Suprapubic skin (tissue), 4 donors: ENCODE data around the gene GK. TPM values are rescaled to one million over a fixed set of nuclear protein-coding genes. Genes with fewer than 3 reads are reported as not detected.
"Not testable (repeated sequence)": the region's sequence is repeated elsewhere in the genome, so short reads cannot be mapped to it uniquely, and the experiment has no call there.

Experiments used
- DNase-seq, 2 donors: peaks; one replicate each; pipeline ENCODE4 v3.0.0-alpha.2; 2019; ENCODE audit warnings: low spot score in 2 of 2
- H3K27ac ChIP-seq: fragments of 200-600 bp; sonication (generic); one replicate; pipeline ENCODE4 v1.5.1; 2019
- H3K27me3 ChIP-seq: fragments of 200-600 bp; sonication (generic); one replicate; pipeline ENCODE4 v1.5.1; 2019
- H3K36me3 ChIP-seq: fragments of 200-600 bp; sonication (generic); one replicate; pipeline ENCODE4 v1.5.1; 2019
- H3K4me1 ChIP-seq: fragments of 200-600 bp; sonication (generic); one replicate; pipeline ENCODE4 v1.5.1; 2019
- H3K4me3 ChIP-seq: fragments of 200-600 bp; sonication (generic); one replicate; pipeline ENCODE4 v1.5.1; 2019; ENCODE audit warnings: mild to moderate bottlenecking
- H3K9me3 ChIP-seq: fragments of 200-600 bp; sonication (generic); one replicate; pipeline ENCODE4 v1.5.1; 2019
- CTCF ChIP-seq, 2 donors: fragments of 200-600 bp in 1 of 2; fragments of 450-650 bp in 1 of 2; sonication (generic) in 1 of 2; IDR thresholded peaks; one replicate each; pipeline ENCODE4 v1.5.1; 2016 to 2019; ENCODE audit warnings: antibody characterized with exemption in 2 of 2, mild to moderate bottlenecking in 1 of 2, moderate library complexity in 1 of 2
- EP300 ChIP-seq: sonication (generic); formaldehyde crosslinking; IDR thresholded peaks from one replicate; pipeline ENCODE4 v1.6.1; 2017; ENCODE audit warnings: antibody characterized with exemption
- POLR2A ChIP-seq, 2 donors: fragments of 450-650 bp; IDR thresholded peaks; one replicate each; pipeline ENCODE4 v1.6.1; 2017; ENCODE audit warnings: antibody characterized with exemption in 2 of 2, mild to moderate bottlenecking in 2 of 2, moderate library complexity in 2 of 2
- POLR2AphosphoS5 ChIP-seq, 3 donors: sonication (generic); formaldehyde crosslinking; IDR thresholded peaks; one replicate each; pipeline ENCODE4 v1.6.1; 2017; ENCODE audit warnings: antibody characterized with exemption in 3 of 3
- WGBS: methylation state at CpG from one replicate; pipeline ENCODE4 v1.1.5; 2018; 5-methylcytosine and 5-hydroxymethylcytosine counted together
- total RNA-seq, 4 donors: library from RNA; depleted of rRNA; stranded (reverse); fragments of >200 nt; gene quantifications; one replicate each; pipeline ENCODE4 v1.1.0, GENCODE V29; 2016

GK gene
- total RNA-seq, 4 donors from 2014 or later = 6.2 to 10.1 (median 8.8) TPM

- TF ChIP-seq EP300 = no peak
- no peak for TF ChIP-seq POLR2A (IDR thresholded peaks at IDR 0.05)
- no peak for TF ChIP-seq POLR2AphosphoS5 (IDR thresholded peaks at IDR 0.05)
- no peak for TF ChIP-seq CTCF (IDR thresholded peaks at IDR 0.05)
- Histone ChIP-seq H3K9me3 (no peaks in the 10 kb centered on the region), H3K4me1 (no peaks in the 10 kb centered on the region), H3K27ac (no peak overlapping the region), H3K36me3 (no peaks in the 10 kb centered on the region), H3K4me3 (no peak overlapping the region), H3K27me3 (no peaks in the 10 kb centered on the region)
- DNase-seq = no peak
- 95% methylated on average over 3 of the region's 3 CpGs for WGBS
Measured at GRCh38 chrX:30642642-30643041, 10.6 kb upstream of the GK start.

- no peaks in the 10 kb centered on the region for H3K36me3 ChIP-seq
- no peaks in the 10 kb centered on the region for H3K27me3 ChIP-seq
- no peaks in the 10 kb centered on the region for H3K4me1 ChIP-seq
- H3K4me3 ChIP-seq = no peak overlapping the region
- 59% methylated on average over 2 of the region's 2 CpGs for WGBS
- H3K9me3 ChIP-seq = no peaks in the 10 kb centered on the region
- no peak overlapping the region for H3K27ac ChIP-seq
- DNase-seq = no peak
- no peak for TF ChIP-seq POLR2AphosphoS5 (IDR thresholded peaks at IDR 0.05)
- TF ChIP-seq CTCF (IDR thresholded peaks at IDR 0.05) = no peak
- no peak for TF ChIP-seq POLR2A (IDR thresholded peaks at IDR 0.05)
- TF ChIP-seq EP300 = no peak
Measured at GRCh38 chrX:30643313-30643821, 9.9 kb upstream of the GK start.

GRCh38 chrX:30649859-30650258, 3.4 kb upstream of the GK start:
- DNase-seq = no peak
- Histone ChIP-seq H3K4me3 (no peak overlapping the region), H3K9me3 (no peaks in the 10 kb centered on the region), H3K27me3 (no peaks in the 10 kb centered on the region), H3K36me3 (no peaks in the 10 kb centered on the region), H3K27ac (no peak overlapping the region), H3K4me1 (peaks cover 6% of the 10 kb centered on the region)
- 74% methylated on average over 2 of the region's 2 CpGs for WGBS
- TF ChIP-seq CTCF (IDR thresholded peaks at IDR 0.05) = no peak
- TF ChIP-seq POLR2A (IDR thresholded peaks at IDR 0.05) = no peak
- no peak for TF ChIP-seq POLR2AphosphoS5 (IDR thresholded peaks at IDR 0.05)
- no peak for TF ChIP-seq EP300

- no peak for TF ChIP-seq CTCF (IDR thresholded peaks at IDR 0.05)
- no peak for TF ChIP-seq POLR2AphosphoS5 (IDR thresholded peaks at IDR 0.05)
- no peak for TF ChIP-seq EP300
- no peak for TF ChIP-seq POLR2A (IDR thresholded peaks at IDR 0.05)
- Histone ChIP-seq H3K27ac (peak overlapping the region; percentile 72), H3K36me3 (no peaks in the 10 kb centered on the region), H3K9me3 (no peaks in the 10 kb centered on the region), H3K4me1 (peaks cover 12% of the 10 kb centered on the region), H3K4me3 (peak overlapping the region; percentile 63), H3K27me3 (no peaks in the 10 kb centered on the region)
- peak; percentile 95 for DNase-seq
- 38% methylated on average over 27 of the region's 65 CpGs for WGBS
Measured at GRCh38 chrX:30652527-30653414, 452 bp upstream of the GK start.

- H3K27me3 ChIP-seq, H3K27ac ChIP-seq, H3K9me3 ChIP-seq, H3K36me3 ChIP-seq, DNase-seq: not testable (repeated sequence)
- H3K4me3 ChIP-seq = peak overlapping the region; percentile 63
- 79% methylated on average over 13 of the region's 13 CpGs for WGBS
- H3K4me1 ChIP-seq = peaks cover 12% of the 10 kb centered on the region
Measured at GRCh38 chrX:30654386-30654785, 1.2 kb downstream of the GK start.
